Measurements from ENCODE around the gene ZNF580.

ZNF580 gene

DNA sequence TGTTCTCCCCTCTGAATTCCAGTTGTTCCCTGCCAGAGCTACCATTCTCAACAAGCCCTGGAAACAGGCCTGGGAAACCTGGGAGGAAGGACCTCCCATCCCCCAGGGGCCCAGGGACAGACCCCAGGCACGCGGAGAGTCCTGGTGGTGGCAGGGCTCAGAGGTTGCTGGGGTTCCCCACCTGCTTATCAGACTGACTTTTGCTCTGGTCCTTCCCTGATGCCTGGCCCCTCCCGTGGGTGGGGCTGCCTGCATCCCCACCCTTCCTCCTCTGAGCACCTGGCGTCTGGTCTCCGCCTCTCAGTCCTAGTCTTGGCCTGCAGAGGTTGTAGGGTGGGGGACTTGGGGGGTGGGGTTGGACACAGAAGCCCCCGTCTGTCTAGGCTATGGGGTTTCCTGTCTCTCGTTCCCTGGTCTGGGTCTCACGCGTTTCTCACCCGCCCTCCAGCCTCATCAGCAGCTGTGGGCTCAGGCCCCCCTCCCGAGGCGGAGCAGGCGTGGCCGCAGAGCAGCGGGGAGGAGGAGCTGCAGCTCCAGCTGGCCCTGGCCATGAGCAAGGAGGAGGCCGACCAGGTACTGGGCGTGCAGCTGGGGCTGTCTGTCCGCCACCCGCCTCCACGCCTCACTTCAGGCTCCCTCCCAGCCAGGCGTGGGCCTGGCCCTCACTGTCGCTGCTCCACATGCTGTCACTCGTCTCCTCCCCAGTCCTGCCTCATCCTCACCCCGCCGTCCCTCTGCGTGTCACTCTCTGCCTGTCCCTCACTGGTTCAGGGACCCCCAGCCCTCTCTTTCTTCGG, 47.8 kb downstream of the ZNF580 start:
- DNase-seq (ENCODE audit: insufficient read length, low spot score) (no peak), FAIRE-seq (no peak)

DNA sequence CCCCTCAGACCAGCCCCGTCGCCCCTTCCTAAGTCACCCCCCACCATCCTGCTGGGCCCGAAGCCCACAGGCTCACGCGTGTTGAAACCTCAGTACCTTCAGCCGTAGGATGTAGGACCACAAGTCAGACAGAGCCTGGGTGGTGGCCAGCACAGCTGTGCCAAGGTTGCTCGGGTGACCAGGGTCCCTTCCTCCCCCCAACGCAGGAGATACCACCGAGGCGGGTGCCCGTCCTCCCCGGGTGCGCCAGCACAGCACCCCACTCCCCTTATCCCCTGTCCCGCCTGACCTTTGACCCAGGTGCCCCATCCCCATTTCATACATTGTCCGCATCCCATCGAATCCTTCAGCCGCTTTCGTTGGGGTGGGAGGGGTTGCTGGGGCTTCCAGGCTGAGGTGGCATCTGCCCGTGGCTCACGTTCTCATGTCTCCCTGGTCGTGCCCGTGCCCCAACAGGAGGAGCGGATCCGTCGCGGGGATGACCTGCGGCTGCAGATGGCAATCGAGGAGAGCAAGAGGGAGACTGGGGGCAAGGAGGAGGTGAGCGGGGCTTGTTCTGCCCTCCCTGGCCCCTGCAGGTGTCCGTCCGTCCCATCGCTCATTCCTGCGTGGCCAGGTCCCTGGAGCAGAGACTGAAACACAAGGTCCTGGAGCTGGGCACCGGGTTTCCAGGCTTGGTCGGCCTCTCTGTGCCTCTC, 48.8 kb downstream of the ZNF580 start:
- DNase-seq (ENCODE audit: insufficient read length, low spot score) (no peak), FAIRE-seq (no peak)

DNA sequence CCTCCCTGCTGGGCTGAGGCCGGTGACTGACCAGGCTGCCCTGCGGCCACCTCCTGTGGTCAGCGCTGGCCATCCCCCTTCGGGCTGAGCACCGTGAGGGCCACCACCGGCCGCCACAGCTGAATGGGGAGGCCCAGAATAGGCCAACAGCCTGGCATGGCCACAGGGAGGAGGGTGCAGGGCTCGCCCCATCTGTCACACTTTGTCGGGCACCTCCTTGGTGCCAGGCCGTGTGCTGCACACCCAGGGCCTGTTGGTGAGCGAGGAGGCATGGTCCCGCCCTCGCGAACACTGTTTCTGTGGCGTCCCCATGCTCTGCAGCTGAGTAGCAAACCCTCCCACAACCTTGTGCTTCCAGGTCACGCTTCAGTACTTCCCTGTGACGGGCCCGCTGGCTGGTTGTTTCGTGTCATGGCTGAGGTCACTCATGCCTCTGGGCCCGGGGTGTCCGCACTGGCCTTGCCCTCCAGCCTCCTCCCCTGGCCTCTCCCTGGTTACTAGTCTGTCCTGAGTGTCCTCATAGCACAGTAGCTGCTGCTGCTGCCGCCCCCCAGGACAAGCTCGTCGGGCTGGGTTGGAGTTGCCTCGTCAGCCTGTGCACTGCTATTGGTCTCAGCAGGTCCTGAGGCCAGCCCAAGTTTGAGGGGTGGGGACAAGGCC, 49.4 kb downstream of the ZNF580 start:
- DNase-seq (ENCODE audit: insufficient read length, low spot score), result no peak
- no peak for FAIRE-seq

DNA sequence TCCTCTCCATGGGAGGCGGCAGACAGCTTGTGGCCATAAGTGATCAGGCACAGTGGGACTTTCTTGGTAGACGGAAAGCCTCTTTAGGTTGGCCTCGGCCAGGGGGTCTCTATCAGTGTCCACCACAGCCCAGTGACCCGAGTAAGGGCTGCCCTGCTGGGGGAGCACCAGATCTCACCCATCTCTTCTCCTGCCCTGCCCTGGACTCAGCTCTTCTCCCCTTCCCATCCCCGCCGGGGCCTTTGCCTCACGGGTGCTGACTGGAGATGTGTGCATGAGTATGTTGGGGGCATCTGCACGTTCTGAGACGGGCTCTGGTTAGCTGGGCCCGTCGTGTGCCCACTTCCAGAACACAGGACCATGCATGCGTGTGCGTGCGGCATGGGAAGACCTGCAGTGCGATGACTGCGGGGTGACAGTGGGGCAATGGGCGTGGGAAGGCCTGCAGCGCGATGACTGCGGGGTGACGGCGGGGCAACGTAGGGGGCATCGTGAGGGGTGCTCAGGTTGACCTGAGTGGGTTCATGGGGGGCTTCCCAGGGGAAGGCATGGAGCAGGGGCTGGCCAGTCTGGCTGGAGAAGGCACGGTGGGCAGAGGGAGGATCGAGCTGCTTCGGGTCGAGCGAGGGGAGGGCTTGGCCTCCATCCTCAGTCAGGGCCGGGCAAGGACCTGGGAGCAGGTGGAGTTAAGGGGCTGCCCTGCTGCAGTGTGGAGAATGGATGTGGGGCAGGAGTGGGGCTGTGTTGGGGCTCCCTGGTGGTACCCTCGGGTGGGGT, 50.2 kb downstream of the ZNF580 start:
- no peak for DNase-seq (ENCODE audit: insufficient read length, low spot score)
- FAIRE-seq, result no peak

DNA sequence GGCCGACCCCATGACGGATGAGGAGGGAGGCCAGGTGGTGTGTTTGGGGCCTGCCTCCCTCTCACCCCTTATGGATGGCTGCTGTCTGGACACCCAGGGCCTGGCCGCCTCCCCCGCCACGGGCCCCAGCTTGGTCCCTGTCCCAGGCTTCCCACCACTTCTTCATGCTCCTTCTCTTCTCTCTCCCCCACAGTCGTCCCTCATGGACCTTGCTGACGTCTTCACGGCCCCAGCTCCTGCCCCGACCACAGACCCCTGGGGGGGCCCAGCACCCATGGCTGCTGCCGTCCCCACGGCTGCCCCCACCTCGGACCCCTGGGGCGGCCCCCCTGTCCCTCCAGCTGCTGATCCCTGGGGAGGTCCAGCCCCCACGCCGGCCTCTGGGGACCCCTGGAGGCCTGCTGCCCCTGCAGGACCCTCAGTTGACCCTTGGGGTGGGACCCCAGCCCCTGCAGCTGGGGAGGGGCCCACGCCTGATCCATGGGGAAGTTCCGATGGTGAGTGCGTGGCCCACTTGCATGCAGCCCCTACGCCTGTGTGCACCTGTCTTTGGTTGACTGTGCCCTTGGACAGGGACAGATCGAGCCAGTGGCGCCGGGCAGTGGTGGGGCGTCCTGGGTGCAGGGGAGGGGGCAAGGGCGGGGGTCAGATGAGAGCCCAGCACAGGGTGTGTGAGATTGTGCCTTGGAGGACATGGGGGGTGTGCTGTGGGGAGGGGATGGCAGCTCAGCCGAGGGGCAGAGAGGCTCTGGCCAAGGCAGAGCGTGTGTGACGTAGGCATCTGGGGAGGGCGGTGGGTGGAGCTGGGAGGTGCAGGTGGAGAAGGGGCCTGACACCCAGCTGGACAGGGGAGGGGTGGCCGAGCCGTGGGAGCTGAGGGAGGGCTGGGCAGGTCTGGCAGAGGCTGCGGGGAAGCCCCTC, 51.0 kb downstream of the ZNF580 start:
- FAIRE-seq (no peak), DNase-seq (ENCODE audit: insufficient read length, low spot score) (no peak)

DNA sequence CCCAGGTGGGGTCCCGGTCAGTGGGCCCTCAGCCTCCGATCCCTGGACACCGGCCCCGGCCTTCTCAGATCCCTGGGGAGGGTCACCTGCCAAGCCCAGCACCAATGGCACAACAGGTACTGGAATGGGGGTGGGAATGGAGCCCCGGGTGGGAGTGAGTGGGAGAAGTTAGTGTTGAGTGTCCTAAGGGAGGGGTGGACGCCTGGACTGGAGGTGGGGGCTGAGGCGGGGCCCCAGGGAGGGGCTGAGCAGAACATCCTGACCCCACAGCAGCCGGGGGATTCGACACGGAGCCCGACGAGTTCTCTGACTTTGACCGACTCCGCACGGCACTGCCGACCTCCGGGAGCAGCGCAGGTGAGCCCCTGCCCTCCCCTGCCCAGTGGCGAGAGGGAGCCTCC, 51.9 kb downstream of the ZNF580 start:
- no peak for FAIRE-seq
- no peak for DNase-seq (ENCODE audit: insufficient read length, low spot score)
